Trophoblast cell (in vitro differentiated cells and primary cell): ENCODE measurements around the gene CABP7.

Experiments
- DNase-seq, 2 donors: peaks; one replicate each; pipeline ENCODE4 v3.0.0-alpha.2; 2016
- H2AFZ ChIP-seq: 2 replicates; pipeline ENCODE4 v1.6.1; 2013; ENCODE audit warnings: low read length, moderate library complexity, mild to moderate bottlenecking; ENCODE audit not compliant: insufficient read depth, poor library complexity
- H2AK5ac ChIP-seq: 2 replicates; pipeline ENCODE4 v1.6.1; 2013; ENCODE audit warnings: mild to moderate bottlenecking, low read length
- H2BK120ac ChIP-seq: 2 replicates; pipeline ENCODE4 v1.6.1; 2013; ENCODE audit warnings: low read length, mild to moderate bottlenecking, moderate library complexity; ENCODE audit not compliant: insufficient read depth, poor library complexity
- H2BK12ac ChIP-seq: 2 replicates; pipeline ENCODE4 v1.6.1; 2013; ENCODE audit warnings: mild to moderate bottlenecking, low read length, moderate library complexity
- H2BK5ac ChIP-seq: 2 replicates; pipeline ENCODE4 v1.6.1; 2013; ENCODE audit warnings: low read length, low read depth, moderate library complexity, mild to moderate bottlenecking; ENCODE audit not compliant: poor library complexity
- H3K14ac ChIP-seq: 2 replicates; pipeline ENCODE4 v1.6.1; 2013; ENCODE audit warnings: mild to moderate bottlenecking, low read length
- H3K18ac ChIP-seq: 2 replicates; pipeline ENCODE4 v1.6.1; 2013; ENCODE audit warnings: mild to moderate bottlenecking, low read length
- H3K23ac ChIP-seq: 2 replicates; pipeline ENCODE4 v1.6.1; 2013; ENCODE audit warnings: low read length
- H3K27ac ChIP-seq: 2 replicates; pipeline ENCODE4 v1.5.1; 2013; ENCODE audit warnings: low read depth, mild to moderate bottlenecking, inconsistent platforms, low read length, moderate library complexity
- H3K27me3 ChIP-seq: 2 replicates; pipeline ENCODE4 v1.6.1; 2013; ENCODE audit warnings: inconsistent platforms, mild to moderate bottlenecking, low read length, moderate library complexity; ENCODE audit not compliant: insufficient read depth
- H3K36me3 ChIP-seq, 2 experiments: 1 replicate in 1 of 2; 2 replicates in 1 of 2; pipeline ENCODE4 v1.6.1; 2013; ENCODE audit warnings: low read length in 2 of 2, mild to moderate bottlenecking in 2 of 2, moderate library complexity in 1 of 2; ENCODE audit not compliant: insufficient read depth in 2 of 2, control insufficient read depth in 1 of 2
- H3K4ac ChIP-seq: 2 replicates; pipeline ENCODE4 v1.6.1; 2013; ENCODE audit warnings: low read depth, mild to moderate bottlenecking, low read length, moderate library complexity
- H3K4me1 ChIP-seq, 2 experiments: 1 replicate in 1 of 2; 2 replicates in 1 of 2; pipeline ENCODE4 v1.6.1; 2013; ENCODE audit warnings: low read length in 2 of 2, mild to moderate bottlenecking in 2 of 2, moderate library complexity in 1 of 2; ENCODE audit not compliant: insufficient read depth in 2 of 2, control insufficient read depth in 1 of 2
- H3K4me2 ChIP-seq: 2 replicates; pipeline ENCODE4 v1.6.1; 2013; ENCODE audit warnings: inconsistent platforms, mild to moderate bottlenecking, low read length, moderate library complexity
- H3K4me3 ChIP-seq: 2 replicates; pipeline ENCODE4 v1.5.1; 2013; ENCODE audit warnings: mild to moderate bottlenecking, low read depth, low read length, inconsistent platforms
- H3K79me1 ChIP-seq: one replicate; pipeline ENCODE4 v1.6.1; 2013; ENCODE audit warnings: low read length
- H3K79me2 ChIP-seq: 2 replicates; pipeline ENCODE4 v1.6.1; 2013; ENCODE audit warnings: low read length, mild to moderate bottlenecking; ENCODE audit not compliant: control insufficient read depth, insufficient read depth, poor library complexity
- H3K9ac ChIP-seq: 2 replicates; pipeline ENCODE4 v1.6.1; 2013; ENCODE audit warnings: mild to moderate bottlenecking, low read length
- H3K9me3 ChIP-seq: 2 replicates; pipeline ENCODE4 v1.6.1; 2013; ENCODE audit warnings: low read depth, mild to moderate bottlenecking, control low read depth, inconsistent platforms, low read length; ENCODE audit not compliant: insufficient read depth
- H4K12ac ChIP-seq: 2 replicates; pipeline ENCODE4 v1.6.1; 2013; ENCODE audit warnings: low read depth, mild to moderate bottlenecking, low read length, moderate library complexity
- H4K8ac ChIP-seq: 2 replicates; pipeline ENCODE4 v1.6.1; 2013; ENCODE audit warnings: low read depth, mild to moderate bottlenecking, low read length, moderate library complexity
- H4K91ac ChIP-seq: one replicate; pipeline ENCODE4 v1.6.1; 2013; ENCODE audit warnings: low read depth, mild to moderate bottlenecking, low read length, moderate library complexity
- WGBS: extraction: QIAGEN DNeasy Blood & Tissue Kit; methylation state at CpG from one replicate; pipeline ENCODE4 v1.1.7; 2013; ENCODE audit warnings: missing lambda C conversion rate; ENCODE audit not compliant: insufficient read length, insufficient coverage; ENCODE audit errors: extremely low coverage; 5-methylcytosine and 5-hydroxymethylcytosine counted together

CABP7 gene

GRCh38 chr22:29766632-29767170 lies 46.9 kb downstream of the CABP7 start, which contains the start of gene ZMAT5:
TSS of gene ZMAT5 (minus strand) at chr22:29767007. CDS start at chr22:29748544, 18,463 bp downstream.
- WGBS, result no CpG with 5 or more reads among the region's 32 CpGs
- Histone ChIP-seq H4K91ac (peak within 1 kb of the TSS; percentile 93), H3K23ac (no peak within 1 kb of the TSS), H3K9ac (peak within 1 kb of the TSS; percentile 98), H4K8ac (peak within 1 kb of the TSS; percentile 99), H2AFZ (peak within 1 kb of the TSS; percentile 69), H3K14ac (peak within 1 kb of the TSS; percentile 90), H3K4me1 (peaks cover 6 to 14% of the 10 kb centered on the region in 2 experiments), H4K12ac (peak within 1 kb of the TSS; percentile 70), H3K27me3 (no peaks in the 10 kb centered on the region), H2BK12ac (no peak within 1 kb of the TSS), H3K4me2 (peak within 1 kb of the TSS; percentile 93), H2BK120ac (peak within 1 kb of the TSS; percentile 62), H3K79me2 (peaks cover 10% of the 10 kb centered on the region), H3K4ac (peak within 1 kb of the TSS; percentile 94), H3K79me1 (peaks cover 8% of the 10 kb centered on the region), H3K18ac (peak within 1 kb of the TSS; percentile 97), H3K36me3 (peaks cover 4 to 11% of the 10 kb centered on the region in 2 experiments), H2BK5ac (peak within 1 kb of the TSS; percentile 34), H3K27ac (peak within 1 kb of the TSS; percentile 69), H2AK5ac (peak within 1 kb of the TSS; percentile 30), H3K9me3 (no peaks in the 10 kb centered on the region), H3K4me3 (peak within 1 kb of the TSS; percentile 99)
- DNase-seq, result peak; percentile 96 to 98

- H2AFZ ChIP-seq, result peak within 1 kb of the TSS; percentile 69
- WGBS, result no CpG with 5 or more reads among the region's 46 CpGs
- DNase-seq, result peak; percentile 93 to 96
- peak within 1 kb of the TSS; percentile 70 for H4K12ac ChIP-seq
- H4K91ac ChIP-seq, result peak within 1 kb of the TSS; percentile 93
- peak within 1 kb of the TSS; percentile 99 for H4K8ac ChIP-seq
- H3K4me2 ChIP-seq, result peak within 1 kb of the TSS; percentile 93
- no peaks in the 10 kb centered on the region for H3K9me3 ChIP-seq
- peak within 1 kb of the TSS; percentile 94 for H3K4ac ChIP-seq
- peak within 1 kb of the TSS; percentile 62 for H2BK120ac ChIP-seq
- H3K14ac ChIP-seq, result peak within 1 kb of the TSS; percentile 90
- H3K36me3 ChIP-seq, result peaks cover 4 to 11% of the 10 kb centered on the region in 2 experiments
- H3K4me1 ChIP-seq, result peaks cover 6 to 14% of the 10 kb centered on the region in 2 experiments
- peak within 1 kb of the TSS; percentile 34 for H2BK5ac ChIP-seq
- no peak within 1 kb of the TSS for H2BK12ac ChIP-seq
- peak within 1 kb of the TSS; percentile 30 for H2AK5ac ChIP-seq
- H3K23ac ChIP-seq, result no peak within 1 kb of the TSS
- peaks cover 9% of the 10 kb centered on the region for H3K79me1 ChIP-seq
- peak within 1 kb of the TSS; percentile 69 for H3K27ac ChIP-seq
- H3K4me3 ChIP-seq, result peak within 1 kb of the TSS; percentile 99
- no peaks in the 10 kb centered on the region for H3K27me3 ChIP-seq
- H3K18ac ChIP-seq, result peak within 1 kb of the TSS; percentile 97
- H3K79me2 ChIP-seq, result peaks cover 10% of the 10 kb centered on the region
- peak within 1 kb of the TSS; percentile 98 for H3K9ac ChIP-seq
These were observed 47.6 kb downstream of the CABP7 start, which contains the start of gene UQCR10 for GRCh38 chr22:29767171-29768051. TSS of gene UQCR10 (plus strand) at chr22:29767369. CDS start at chr22:29767399, 30 bp downstream.

- Histone ChIP-seq H2BK5ac (no peak overlapping the region), H3K23ac (no peak overlapping the region), H3K79me2 (peaks cover 10% of the 10 kb centered on the region), H4K91ac (no peak overlapping the region), H3K27me3 (no peaks in the 10 kb centered on the region), H3K4ac (peak overlapping the region; percentile 94), H3K4me1 (peaks cover 6 to 16% of the 10 kb centered on the region in 2 experiments), H3K18ac (no peak overlapping the region), H3K36me3 (peaks cover 4 to 11% of the 10 kb centered on the region in 2 experiments), H3K14ac (peak overlapping the region; percentile 90), H2BK120ac (no peak overlapping the region), H3K4me3 (peak overlapping the region; percentile 99), H4K12ac (peak overlapping the region; percentile 67), H2AFZ (no peak overlapping the region), H4K8ac (no peak overlapping the region), H3K4me2 (peak overlapping the region; percentile 93), H2BK12ac (no peak overlapping the region), H3K9ac (peak overlapping the region; percentile 98), H2AK5ac (no peak overlapping the region), H3K27ac (no peak overlapping the region), H3K79me1 (peaks cover 11% of the 10 kb centered on the region), H3K9me3 (no peaks in the 10 kb centered on the region)
- no peak for DNase-seq
- WGBS, result no CpG with 5 or more reads among the region's 6 CpGs
These were observed 48.4 kb downstream of the CABP7 start for GRCh38 chr22:29768052-29768693.

DNA sequence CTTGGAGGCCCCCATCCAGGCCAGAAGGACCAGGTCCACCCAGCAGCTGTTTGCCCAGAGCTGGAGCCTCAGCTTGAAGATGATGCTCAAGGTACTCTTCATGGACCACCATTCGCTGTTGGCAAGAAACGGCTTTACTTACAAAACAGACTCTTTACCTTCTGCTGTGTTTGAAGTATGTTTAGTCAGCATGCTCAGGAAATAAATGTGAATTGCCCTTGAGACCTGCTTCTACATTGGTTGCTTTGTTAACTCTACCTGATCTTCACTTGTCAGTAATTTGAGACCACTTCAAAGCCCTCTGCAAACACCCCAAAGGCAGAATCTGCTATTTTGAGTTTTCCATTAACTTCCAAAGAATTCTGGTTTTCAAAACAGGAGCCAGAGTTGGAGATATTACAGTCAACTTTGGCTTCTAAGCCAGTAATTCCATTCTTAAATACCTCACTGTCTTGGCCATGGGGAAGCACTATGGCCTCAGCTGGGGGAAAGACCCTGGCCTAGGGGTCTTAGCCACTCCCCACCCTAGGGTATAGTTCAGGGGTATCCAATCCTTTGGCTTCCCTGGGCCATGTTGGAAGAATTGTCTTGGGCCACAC lies 50.0 kb downstream of the CABP7 start:
- Histone ChIP-seq H2BK5ac (no peak overlapping the region), H4K12ac (no peak overlapping the region), H4K91ac (no peak overlapping the region), H3K18ac (no peak overlapping the region), H3K4me2 (no peak overlapping the region), H3K9me3 (no peaks in the 10 kb centered on the region), H3K4me3 (no peak overlapping the region), H2AK5ac (no peak overlapping the region), H2BK120ac (no peak overlapping the region), H3K14ac (no peak overlapping the region), H3K4me1 (peaks cover 6 to 18% of the 10 kb centered on the region in 2 experiments), H3K27ac (no peak overlapping the region), H3K9ac (no peak overlapping the region), H3K79me2 (peaks cover 10% of the 10 kb centered on the region), H3K23ac (no peak overlapping the region), H3K4ac (no peak overlapping the region), H2AFZ (no peak overlapping the region), H4K8ac (no peak overlapping the region), H2BK12ac (no peak overlapping the region), H3K79me1 (peaks cover 13% of the 10 kb centered on the region), H3K27me3 (no peaks in the 10 kb centered on the region), H3K36me3 (peaks cover 4 to 11% of the 10 kb centered on the region in 2 experiments)
- DNase-seq, result no peak
- WGBS, result no CpG with 5 or more reads among the region's 2 CpGs
